Measurements from ENCODE around the gene SPNS2.
A peak's percentile ranks its signal among the peaks of the same experiment; 100 is the strongest.

SPNS2 gene

DNA sequence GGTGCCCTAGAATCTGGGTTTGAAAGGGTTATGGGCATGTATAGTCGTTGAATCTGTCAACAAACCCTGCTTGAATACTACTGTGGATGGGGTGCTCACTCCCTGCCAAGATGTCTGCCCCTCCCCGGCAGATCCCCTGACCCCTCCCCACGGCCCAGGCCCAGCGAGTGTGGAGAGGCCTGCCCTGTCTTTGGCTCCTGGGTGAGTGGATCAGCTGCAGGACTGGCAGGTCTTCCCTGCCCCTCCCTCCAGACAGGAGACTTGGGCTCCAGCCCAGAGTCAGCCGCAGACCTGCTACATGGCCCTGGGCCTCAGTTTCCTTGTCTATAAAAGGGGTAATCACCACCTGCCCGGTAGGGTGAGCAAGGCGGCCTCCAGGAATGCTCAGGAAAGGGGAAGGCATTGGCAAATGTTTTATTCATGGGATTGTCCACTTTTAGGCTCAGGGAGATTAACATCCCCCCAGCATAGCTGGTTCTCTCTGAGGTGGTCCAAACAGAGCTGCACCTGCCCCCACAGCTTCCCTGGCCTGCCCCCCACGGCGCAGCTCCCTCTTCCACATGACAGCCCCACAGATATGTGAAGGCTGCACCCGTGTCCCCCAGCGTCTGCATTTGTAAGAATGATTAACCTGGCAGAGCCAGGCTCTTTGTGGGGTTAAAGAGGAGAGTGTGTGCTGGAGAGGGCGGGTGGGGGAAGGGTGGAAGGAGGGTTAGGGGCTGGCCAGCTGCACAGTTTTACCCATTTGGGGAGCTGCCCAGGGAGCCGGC is 18.5 kb upstream of the SPNS2 start:
- no peak for DNase-seq (ENCODE audit: low read depth in 1 of 2, low spot score in 1 of 2)

DNA sequence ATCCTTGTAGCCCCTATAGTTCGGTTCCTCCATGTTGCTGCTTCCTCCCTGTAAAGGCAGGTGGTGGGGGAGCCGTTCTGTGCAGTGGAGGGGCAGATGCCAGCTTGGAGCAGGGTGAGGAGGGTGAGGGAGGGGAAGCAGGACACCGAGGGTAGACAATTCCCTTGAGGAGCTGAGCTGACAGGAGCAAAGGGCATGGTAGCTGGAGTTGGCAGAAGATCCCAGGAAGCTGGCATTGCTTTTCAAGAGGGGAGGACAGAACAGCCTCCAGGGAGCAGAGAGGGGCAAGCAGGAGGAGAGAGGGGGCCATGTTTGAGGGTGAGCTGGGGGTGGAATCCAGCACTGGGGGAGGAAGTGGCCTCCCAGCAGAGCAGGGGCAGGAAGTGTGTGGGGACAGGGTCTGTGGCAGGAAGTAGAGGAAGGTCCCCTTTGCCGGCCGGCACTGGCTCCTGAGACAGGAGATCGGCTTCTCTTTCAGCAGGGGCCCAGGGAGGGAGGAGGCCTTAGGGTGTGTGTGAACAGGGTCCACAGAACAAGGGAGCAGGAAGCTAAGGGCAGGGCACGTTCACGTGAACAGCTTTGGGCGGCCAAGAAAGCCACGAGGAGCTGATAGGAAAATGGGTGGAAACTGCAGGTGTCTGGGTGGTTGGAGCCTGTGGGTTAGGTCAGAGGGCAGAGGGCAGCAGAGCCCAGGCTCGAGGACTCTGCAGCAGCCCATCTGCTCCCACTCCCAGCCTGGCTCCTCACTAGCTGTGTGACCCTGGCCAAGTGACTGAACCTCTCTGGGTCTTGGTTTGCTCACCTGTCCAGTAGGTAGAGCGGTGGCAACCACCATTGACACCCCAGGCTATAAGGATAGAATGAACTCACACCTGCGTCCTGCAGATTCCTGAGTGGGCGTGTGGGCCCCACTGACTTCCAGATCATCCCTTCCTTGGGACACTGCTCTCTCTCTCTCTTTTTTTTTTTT is 17.5 kb upstream of the SPNS2 start:
- peak in 1 of 2 donors; percentile 26 for DNase-seq (ENCODE audit: low read depth in 1 of 2, low spot score in 1 of 2)

DNA sequence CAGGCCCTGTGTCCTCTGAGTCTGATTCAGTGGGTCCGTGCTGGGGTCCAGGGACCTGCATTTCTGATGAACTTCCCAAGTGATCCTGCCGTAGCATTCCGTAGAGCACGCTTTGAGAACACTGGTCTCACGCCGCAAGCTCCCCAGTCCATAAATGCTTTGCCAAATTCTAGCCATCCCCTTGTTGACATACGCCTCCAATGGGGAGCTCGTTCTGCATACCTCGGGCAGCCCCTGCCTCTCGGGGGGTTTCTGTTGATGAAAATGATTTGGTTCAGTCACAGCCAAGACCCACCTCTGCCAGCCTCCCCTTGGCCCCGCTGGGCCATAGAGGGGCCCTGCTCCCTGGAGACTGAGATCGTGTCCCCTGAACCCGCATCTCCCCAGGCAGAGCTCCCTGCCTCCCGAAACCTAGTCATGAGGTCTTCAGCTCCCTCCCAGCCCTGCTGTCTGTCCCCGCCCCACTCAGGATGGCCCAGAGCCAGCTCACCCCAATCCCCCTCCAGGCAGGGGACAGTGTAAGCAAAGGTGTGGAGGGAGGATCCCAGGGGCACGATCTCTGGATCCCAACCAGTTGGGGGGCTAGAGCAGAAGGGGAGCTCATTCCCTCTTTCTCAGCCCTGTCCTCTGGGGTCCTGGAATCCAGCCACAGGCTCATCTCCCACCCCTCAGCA is 16.2 kb upstream of the SPNS2 start:
- no peak for DNase-seq (ENCODE audit: low read depth in 1 of 2, low spot score in 1 of 2)

DNA sequence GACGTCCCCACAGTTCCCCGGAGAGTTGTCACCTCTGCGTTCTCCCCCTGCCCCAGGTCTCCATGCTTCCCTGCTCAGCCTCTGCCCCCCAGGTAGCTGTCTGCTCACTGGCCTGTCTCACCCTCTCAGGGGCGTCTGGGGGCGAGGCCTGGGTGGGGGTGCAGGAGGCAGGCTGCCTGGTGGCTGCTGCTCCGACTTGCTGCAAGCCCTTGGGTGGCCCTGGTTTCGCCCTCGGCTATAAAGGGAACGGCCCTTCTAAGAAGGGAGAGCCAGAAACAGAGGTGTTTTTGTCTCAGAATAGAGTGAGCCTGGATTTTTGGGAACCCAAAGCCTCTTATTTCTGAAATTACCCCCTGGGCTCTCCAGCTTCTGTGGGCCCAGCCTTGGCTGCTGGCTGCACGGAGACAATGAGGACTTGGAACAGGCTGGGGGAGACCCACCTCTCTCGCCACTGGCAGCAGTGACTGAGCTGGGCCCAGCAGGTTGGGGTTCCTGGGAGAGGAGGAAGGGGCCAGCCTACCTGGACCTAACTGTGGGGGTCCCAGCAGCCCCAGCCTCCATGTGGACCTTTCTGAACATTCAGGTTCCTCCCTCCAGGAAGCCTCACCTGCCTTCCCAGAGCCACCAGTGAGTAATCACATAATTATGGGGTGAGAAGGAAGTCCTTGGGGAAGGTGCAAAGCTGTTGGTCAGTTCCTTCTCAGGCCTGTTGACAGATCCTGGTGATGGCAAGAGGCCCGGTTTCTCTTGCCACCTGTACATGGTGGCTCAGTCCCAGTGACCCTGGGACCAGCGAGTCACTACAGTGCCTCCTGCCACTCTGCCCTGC is 15.5 kb upstream of the SPNS2 start:
- DNase-seq (ENCODE audit: low read depth in 1 of 2, low spot score in 1 of 2), result no peak

DNA sequence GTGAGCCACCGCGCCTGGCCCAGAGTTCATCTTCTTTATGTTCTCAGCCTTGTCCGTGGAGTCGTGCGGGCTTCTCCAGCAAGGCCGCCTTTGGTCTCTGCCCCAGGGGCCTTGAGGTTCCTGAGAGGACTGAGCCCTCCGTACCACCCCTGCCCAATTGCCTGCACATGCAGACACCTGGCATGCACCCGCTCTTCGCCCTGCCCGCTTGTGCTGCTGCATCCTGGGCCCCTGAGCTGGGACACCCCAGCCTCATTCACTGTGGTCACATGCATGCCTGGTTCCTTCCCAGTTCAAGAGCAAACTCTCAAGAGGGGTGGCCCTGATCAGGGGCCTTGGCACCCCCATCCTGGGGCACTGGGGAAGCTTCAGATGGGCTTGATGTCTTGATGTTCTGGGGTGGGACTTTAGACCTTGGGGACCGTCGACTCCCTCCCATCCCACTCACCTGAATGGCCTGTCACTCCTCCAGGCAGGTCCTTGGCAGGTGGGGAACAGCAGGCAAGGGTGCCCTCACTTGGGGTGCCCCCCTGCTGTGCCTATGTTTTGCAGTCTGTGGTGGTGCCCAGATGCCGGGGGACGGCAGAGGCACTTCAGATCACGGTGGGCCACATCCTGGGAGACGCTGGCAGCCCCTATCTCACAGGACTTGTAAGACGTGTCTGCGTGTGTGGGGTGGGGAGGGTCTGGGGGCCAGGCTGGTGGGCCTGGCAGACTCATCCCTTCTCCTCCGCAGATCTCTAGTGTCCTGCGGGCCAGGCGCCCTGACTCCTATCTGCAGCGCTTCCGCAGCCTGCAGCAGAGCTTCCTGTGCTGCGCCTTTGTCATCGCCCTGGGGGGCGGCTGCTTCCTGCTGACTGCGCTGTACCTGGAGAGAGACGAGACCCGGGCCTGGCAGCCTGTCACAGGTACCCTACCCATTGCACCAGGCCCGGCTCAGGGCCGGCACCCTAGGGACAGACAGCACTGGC is 12.7 kb upstream of the SPNS2 start:
- peak in 1 of 2 donors; percentile 43 for DNase-seq (ENCODE audit: low read depth in 1 of 2, low spot score in 1 of 2)

GRCh38 chr17:4487296-4487695 is 11.4 kb upstream of the SPNS2 start:
- DNase-seq (ENCODE audit: low read depth in 1 of 2, low spot score in 1 of 2), result no peak

- DNase-seq (ENCODE audit: low read depth in 1 of 2, low spot score in 1 of 2), result no peak
These were observed 10.6 kb upstream of the SPNS2 start for GRCh38 chr17:4487820-4488716.

GRCh38 chr17:4488989-4489595 is 9.6 kb upstream of the SPNS2 start:
- no peak for DNase-seq (ENCODE audit: low read depth in 1 of 2, low spot score in 1 of 2)

GRCh38 chr17:4490109-4490591 is 8.5 kb upstream of the SPNS2 start:
- no peak for DNase-seq (ENCODE audit: low read depth in 1 of 2, low spot score in 1 of 2)

DNA sequence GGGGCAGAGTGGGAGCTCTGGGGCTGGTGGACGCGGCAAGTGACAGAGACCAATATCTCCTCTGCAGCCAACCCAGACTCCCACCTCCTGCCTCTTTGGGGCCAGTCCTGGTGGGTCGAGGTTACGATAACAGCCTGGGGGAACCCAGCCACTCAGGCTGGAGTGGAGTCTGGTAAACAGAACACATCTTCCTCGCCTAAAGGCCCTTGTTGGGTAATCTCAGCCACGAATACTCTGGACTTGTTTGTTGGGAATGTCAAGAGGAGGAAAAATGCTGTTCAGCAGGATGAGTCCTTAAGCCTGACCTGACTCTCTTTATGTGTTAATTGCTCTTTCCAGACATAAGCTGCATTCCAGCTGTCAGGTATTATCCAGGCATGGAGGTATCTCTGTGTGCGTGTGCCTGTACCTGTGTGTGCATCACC is 8.0 kb upstream of the SPNS2 start:
- DNase-seq (ENCODE audit: low read depth in 1 of 2, low spot score in 1 of 2), result no peak

- DNase-seq (ENCODE audit: low read depth in 1 of 2, low spot score in 1 of 2), result no peak
These were observed 5.7 kb upstream of the SPNS2 start for GRCh38 chr17:4492721-4493561.

GRCh38 chr17:4497101-4497824 is 1.4 kb upstream of the SPNS2 start:
- no peak for DNase-seq (ENCODE audit: low read depth in 1 of 2, low spot score in 1 of 2)

- DNase-seq (ENCODE audit: low read depth in 1 of 2, low spot score in 1 of 2), result no peak
These were observed 930 bp downstream of the SPNS2 start for GRCh38 chr17:4499431-4500190.

DNA sequence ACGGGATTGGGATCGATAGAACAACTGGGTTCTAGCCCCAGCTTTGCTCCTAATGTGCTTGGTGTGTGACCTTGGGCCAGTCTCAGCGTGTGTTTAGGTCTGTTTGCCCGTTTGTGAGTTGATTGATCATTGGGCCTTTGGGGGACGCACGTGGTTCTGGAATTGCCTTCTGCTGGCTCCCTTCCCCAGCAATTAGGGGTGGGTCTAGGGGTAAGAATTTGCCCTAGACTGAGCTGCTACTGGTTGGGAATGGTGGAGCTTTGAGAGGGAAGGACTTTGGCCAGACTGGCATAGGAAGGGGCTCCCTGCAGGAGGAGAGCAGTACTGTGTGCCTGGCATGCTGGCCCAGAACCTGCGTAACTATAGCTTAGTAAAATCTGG is 1.5 kb downstream of the SPNS2 start:
- no peak for DNase-seq (ENCODE audit: low read depth in 1 of 2, low spot score in 1 of 2)

- no peak for DNase-seq (ENCODE audit: low read depth in 1 of 2, low spot score in 1 of 2)
These were observed 2.7 kb downstream of the SPNS2 start for GRCh38 chr17:4501295-4501949.
